Large intestine (tissue), 1 donor: ENCODE results near the gene USP28. TPM values are rescaled to one million over a fixed set of nuclear protein-coding genes. Genes with fewer than 3 reads are reported as not detected.

Source experiments
- polyA plus RNA-seq: library from polyadenylated mRNA; unstranded; fragments of 120-200 nt; gene quantifications from one replicate; pipeline ENCODE4 v1.2.1, GENCODE V29; 2013

Gene USP28
- polyA plus RNA-seq, 1 donor: 35.6 TPM

Other genes starting within 250 kb of the USP28 start
- 0.75 TPM for gene TMPRSS5, start 169.3 kb downstream of the USP28 start, polyA plus RNA-seq
- gene ZW10, start 101.9 kb downstream of the USP28 start, polyA plus RNA-seq: 14.7 TPM
- gene CLDN25, start 95.8 kb downstream of the USP28 start, polyA plus RNA-seq: not detected
- 0.34 TPM for gene HTR3B, start 29.2 kb upstream of the USP28 start, polyA plus RNA-seq
- 2.1 TPM for gene HTR3A, start 99.5 kb upstream of the USP28 start, polyA plus RNA-seq
- gene ZBTB16, start 184.1 kb upstream of the USP28 start, polyA plus RNA-seq: 2.8 TPM